Stimulated activated CD4-positive, alpha-beta T cell treated with anti-CD3 and anti-CD28 coated beads, Interleukin-15, amount 100 ng/mL, for 1 hour (primary cell): Measurements from ENCODE around the gene QTRT2.

ENCODE experiments used
- DNase-seq, 2 donors: peaks; one replicate each; pipeline ENCODE4 v3.0.0-alpha.2; 2020; ENCODE audit warnings: low read depth in 1 of 2, low spot score in 1 of 2

The QTRT2 gene

GRCh38 chr3:114056130-114057010 is at the start of gene QTRT2, which contains the start of gene CCDC191:
QTRT2 (plus strand) TSS chr3:114056737; CDS start chr3:114065258, 8,521 bp downstream.
CCDC191 (minus strand) TSS chr3:114056526; CDS start chr3:114056466, 60 bp downstream.
- DNase-seq: peak; percentile 85 to 91

- DNase-seq: no peak
Measured at GRCh38 chr3:114011059-114011797, 45.3 kb upstream of the QTRT2 start.

- no peak for DNase-seq
Measured at GRCh38 chr3:114014211-114014610, 42.3 kb upstream of the QTRT2 start.

- DNase-seq: no peak
Measured at GRCh38 chr3:114019486-114019885, 37.1 kb upstream of the QTRT2 start.

- no peak for DNase-seq
Measured at GRCh38 chr3:114020907-114021306, 35.6 kb upstream of the QTRT2 start.

GRCh38 chr3:114022145-114022802 is 34.3 kb upstream of the QTRT2 start:
- no peak for DNase-seq

GRCh38 chr3:114025451-114025850 is 31.1 kb upstream of the QTRT2 start:
- no peak for DNase-seq

- DNase-seq: no peak
Measured at GRCh38 chr3:114026331-114026730, 30.2 kb upstream of the QTRT2 start.

- no peak for DNase-seq
Measured at GRCh38 chr3:114033721-114034120, 22.8 kb upstream of the QTRT2 start.

- no peak for DNase-seq
Measured at GRCh38 chr3:114034211-114034610, 22.3 kb upstream of the QTRT2 start.

- no peak for DNase-seq
Measured at GRCh38 chr3:114034787-114035545, 21.6 kb upstream of the QTRT2 start.

- no peak for DNase-seq
Measured at GRCh38 chr3:114035896-114036295, 20.6 kb upstream of the QTRT2 start.

- DNase-seq: no peak
Measured at GRCh38 chr3:114043205-114043604, 13.3 kb upstream of the QTRT2 start.

GRCh38 chr3:114052216-114052615 is 4.3 kb upstream of the QTRT2 start:
- DNase-seq: no peak

GRCh38 chr3:114057011-114057347 is 442 bp downstream of the QTRT2 start:
- no peak for DNase-seq

- no peak for DNase-seq
Measured at GRCh38 chr3:114058646-114059045, 2.1 kb downstream of the QTRT2 start.

- DNase-seq: no peak
Measured at GRCh38 chr3:114060906-114061655, 4.5 kb downstream of the QTRT2 start.

- DNase-seq: no peak
Measured at GRCh38 chr3:114067804-114068203, 11.3 kb downstream of the QTRT2 start.

- no peak for DNase-seq
Measured at GRCh38 chr3:114068336-114068735, 11.8 kb downstream of the QTRT2 start.

GRCh38 chr3:114071786-114072185 is 15.2 kb downstream of the QTRT2 start:
- DNase-seq: no peak
